Neuronal stem cell (in vitro differentiated cells): ENCODE data around the gene LPIN1.

ENCODE experiments used
- DNase-seq: peaks from one replicate; pipeline ENCODE4 v3.0.0-alpha.2; 2013; ENCODE audit warnings: low spot score
- H2AFZ ChIP-seq: one replicate; pipeline ENCODE4 v1.6.1; 2013; ENCODE audit warnings: mild to moderate bottlenecking, low read length, inconsistent platforms
- H2AK5ac ChIP-seq: 2 replicates; pipeline ENCODE4 v1.6.1; 2013; ENCODE audit warnings: low read depth, mild to moderate bottlenecking, inconsistent platforms, low read length, moderate library complexity, mixed read lengths
- H2BK120ac ChIP-seq: 2 replicates; pipeline ENCODE4 v1.6.1; 2013; ENCODE audit warnings: low read depth, mild to moderate bottlenecking, inconsistent platforms, low read length, moderate library complexity, mixed read lengths
- H2BK12ac ChIP-seq: one replicate; pipeline ENCODE4 v1.6.1; 2013; ENCODE audit warnings: low read length, inconsistent platforms
- H2BK15ac ChIP-seq: 2 replicates; pipeline ENCODE4 v1.6.1; 2013; ENCODE audit warnings: mild to moderate bottlenecking, low read length, inconsistent platforms, mixed read lengths
- H2BK5ac ChIP-seq: one replicate; pipeline ENCODE4 v1.6.1; 2013; ENCODE audit warnings: inconsistent platforms, mild to moderate bottlenecking, low read length, moderate library complexity
- H3K14ac ChIP-seq: one replicate; pipeline ENCODE4 v1.6.1; 2013; ENCODE audit warnings: low read length, inconsistent platforms
- H3K18ac ChIP-seq: 2 replicates; pipeline ENCODE4 v1.6.1; 2013; ENCODE audit warnings: low read length, inconsistent platforms
- H3K23ac ChIP-seq: 2 replicates; pipeline ENCODE4 v1.6.1; 2013; ENCODE audit warnings: low read depth, mild to moderate bottlenecking, mixed read lengths, low read length, inconsistent platforms; ENCODE audit not compliant: poor library complexity
- H3K27ac ChIP-seq: replicated peaks from 3 replicates; pipeline ENCODE4 v1.5.1; 2013; ENCODE audit warnings: low read length, inconsistent platforms
- H3K27me3 ChIP-seq, 3 experiments: 2 replicates each; pipeline ENCODE4 v1.6.1; 2013; ENCODE audit warnings: low read length in 3 of 3, mild to moderate bottlenecking in 2 of 3, inconsistent platforms in 1 of 3, low read depth in 1 of 3, mixed read lengths in 1 of 3, moderate library complexity in 1 of 3; ENCODE audit not compliant: control insufficient read depth in 3 of 3, insufficient read depth in 3 of 3
- H3K36me3 ChIP-seq, 2 donors: replicated peaks in 1 of 2; 2 replicates each; pipeline ENCODE4 v1.6.1; 2013; ENCODE audit warnings: low read length in 2 of 2; ENCODE audit not compliant: control insufficient read depth in 2 of 2, insufficient read depth in 2 of 2
- H3K4ac ChIP-seq: 2 replicates; pipeline ENCODE4 v1.6.1; 2013; ENCODE audit warnings: inconsistent platforms, mild to moderate bottlenecking, low read length, moderate library complexity
- H3K4me1 ChIP-seq, 2 donors: 1 replicate in 1 of 2; 2 replicates in 1 of 2; pipeline ENCODE4 v1.6.1; 2013; ENCODE audit warnings: low read length in 2 of 2, low read depth in 1 of 2; ENCODE audit not compliant: control insufficient read depth in 2 of 2, insufficient read depth in 1 of 2
- H3K4me2 ChIP-seq: one replicate; pipeline ENCODE4 v1.6.1; 2013; ENCODE audit warnings: mild to moderate bottlenecking, low read length, inconsistent platforms; ENCODE audit not compliant: insufficient read depth, poor library complexity, severe bottlenecking
- H3K4me3 ChIP-seq, 2 donors: 2 replicates each; pipeline ENCODE4 v1.5.1; 2013; ENCODE audit warnings: low read length in 2 of 2, mild to moderate bottlenecking in 2 of 2, inconsistent platforms in 1 of 2, moderate library complexity in 1 of 2
- H3K79me1 ChIP-seq: one replicate; pipeline ENCODE4 v1.6.1; 2013; ENCODE audit warnings: low read depth, mild to moderate bottlenecking, inconsistent platforms, low read length, moderate library complexity
- H3K9ac ChIP-seq: one replicate; pipeline ENCODE4 v1.6.1; 2013; ENCODE audit warnings: mild to moderate bottlenecking, low read depth, low read length, inconsistent platforms; ENCODE audit not compliant: poor library complexity
- H3K9me3 ChIP-seq, 2 donors: replicated peaks in 1 of 2; 2 replicates each; pipeline versions ENCODE3 to v1.6.1; 2013; ENCODE audit warnings: low read length in 2 of 2, mild to moderate bottlenecking in 2 of 2, inconsistent platforms in 1 of 2, low read depth in 1 of 2, mixed read lengths in 1 of 2, moderate library complexity in 1 of 2; ENCODE audit not compliant: control insufficient read depth in 2 of 2, insufficient read depth in 1 of 2
- H4K8ac ChIP-seq: one replicate; pipeline ENCODE4 v1.6.1; 2013; ENCODE audit warnings: low read depth, mild to moderate bottlenecking, inconsistent platforms, low read length, moderate library complexity
- H4K91ac ChIP-seq: one replicate; pipeline ENCODE4 v1.6.1; 2013; ENCODE audit warnings: low read length, low read depth, mild to moderate bottlenecking, inconsistent platforms; ENCODE audit not compliant: poor library complexity
- WGBS, 2 donors: extraction: QIAGEN DNeasy Blood & Tissue Kit; methylation state at CpG; one replicate each; pipeline ENCODE4 v1.1.7; 2013; ENCODE audit warnings: missing lambda C conversion rate in 2 of 2, mixed read lengths in 1 of 2; ENCODE audit not compliant: insufficient read length in 2 of 2, insufficient replicate concordance in 1 of 2; ENCODE audit errors: extremely low coverage in 2 of 2; 5-methylcytosine and 5-hydroxymethylcytosine counted together

Gene LPIN1

DNA sequence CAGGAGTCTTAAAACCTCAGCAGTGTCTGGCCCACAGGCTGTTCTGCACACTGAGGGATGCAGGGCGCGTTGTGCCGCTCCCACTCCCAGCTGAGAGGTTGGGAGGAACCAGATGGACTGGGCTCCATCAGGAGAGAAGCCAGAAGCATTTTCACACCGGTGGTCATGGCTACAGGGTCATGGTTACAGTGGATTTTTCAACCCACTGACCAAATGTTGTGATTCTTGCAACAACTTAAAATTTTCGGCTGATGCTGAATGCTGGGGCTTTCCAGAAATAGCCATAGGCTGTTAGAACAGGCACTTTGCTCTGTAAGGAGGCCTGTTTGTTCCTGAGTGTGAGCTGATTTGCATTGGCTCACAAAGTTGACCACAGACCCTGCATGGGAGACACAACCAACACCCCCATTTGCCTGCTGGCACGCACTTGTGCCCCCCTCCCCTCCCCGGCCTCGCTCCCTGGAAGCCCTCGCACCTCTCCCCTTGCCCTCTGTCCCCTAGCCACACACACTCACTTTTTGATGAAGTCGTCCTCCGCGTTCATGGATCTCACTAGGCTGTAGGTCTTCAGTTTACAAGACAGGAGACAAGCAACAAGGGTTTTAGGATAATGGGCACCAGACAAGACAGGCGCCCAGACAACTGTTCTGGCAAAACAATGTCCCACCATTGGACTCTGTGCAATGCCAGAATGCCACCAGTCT lies 3.4 kb downstream of the LPIN1 start:
- no peaks in the 10 kb centered on the region for H3K27me3 ChIP-seq
- peaks cover 35 to 39% of the 10 kb centered on the region in 2 donors for H3K4me1 ChIP-seq
- H3K23ac ChIP-seq: no peak overlapping the region
- H2BK5ac ChIP-seq: no peak overlapping the region
- H2BK120ac ChIP-seq: no peak overlapping the region
- no peak overlapping the region for H3K14ac ChIP-seq
- no peak overlapping the region for H4K91ac ChIP-seq
- H2AK5ac ChIP-seq: peak overlapping the region; percentile 44
- DNase-seq: no peak
- H3K4ac ChIP-seq: no peak overlapping the region
- H3K18ac ChIP-seq: no peak overlapping the region
- H3K36me3 ChIP-seq: no peaks in the 10 kb centered on the region
- no peak overlapping the region for H3K27ac ChIP-seq
- no peaks in the 10 kb centered on the region for H3K9me3 ChIP-seq
- H3K4me2 ChIP-seq: no peak overlapping the region
- H3K4me3 ChIP-seq: no peak overlapping the region
- no peak overlapping the region for H2BK12ac ChIP-seq
- peaks cover 17% of the 10 kb centered on the region for H3K79me1 ChIP-seq
- H2BK15ac ChIP-seq: no peak overlapping the region
- no CpG with 5 or more reads among the region's 13 CpGs for WGBS, 2 donors
- no peak overlapping the region for H4K8ac ChIP-seq
- no peak overlapping the region for H2AFZ ChIP-seq
- H3K9ac ChIP-seq: no peak overlapping the region

DNA sequence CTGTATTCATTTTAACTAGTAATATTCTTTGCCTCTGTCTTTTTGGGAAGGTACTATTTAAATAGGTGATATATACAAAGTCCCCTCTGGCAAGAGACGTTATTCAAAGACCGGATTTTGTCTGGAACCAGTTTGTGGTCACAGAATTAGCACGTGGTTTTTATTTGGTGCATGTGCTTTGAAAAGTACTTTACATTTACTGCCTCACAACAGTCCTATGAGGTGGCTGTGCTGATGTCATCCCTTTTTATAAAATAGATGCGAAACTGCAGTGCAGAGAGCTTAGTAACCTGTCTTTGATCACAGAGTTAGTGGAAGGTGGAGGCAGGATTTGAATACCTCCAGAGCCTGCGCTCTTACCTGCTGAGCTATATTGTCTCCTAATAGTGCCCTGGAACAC lies 4.0 kb downstream of the LPIN1 start:
- H3K4ac ChIP-seq: no peak overlapping the region
- no peak overlapping the region for H3K4me3 ChIP-seq
- no peak overlapping the region for H4K91ac ChIP-seq
- no peaks in the 10 kb centered on the region for H3K9me3 ChIP-seq
- H3K9ac ChIP-seq: no peak overlapping the region
- H2BK12ac ChIP-seq: no peak overlapping the region
- H2BK15ac ChIP-seq: no peak overlapping the region
- H3K18ac ChIP-seq: no peak overlapping the region
- peaks cover 32 to 35% of the 10 kb centered on the region in 2 donors for H3K4me1 ChIP-seq
- WGBS, 2 donors: no CpG with 5 or more reads among the region's 5 CpGs
- DNase-seq: no peak
- no peak overlapping the region for H2AK5ac ChIP-seq
- H2BK5ac ChIP-seq: no peak overlapping the region
- H3K27ac ChIP-seq: no peak overlapping the region
- no peak overlapping the region for H3K23ac ChIP-seq
- no peak overlapping the region for H4K8ac ChIP-seq
- no peak overlapping the region for H2AFZ ChIP-seq
- H3K79me1 ChIP-seq: peaks cover 17% of the 10 kb centered on the region
- no peaks in the 10 kb centered on the region for H3K36me3 ChIP-seq
- no peaks in the 10 kb centered on the region for H3K27me3 ChIP-seq
- H3K14ac ChIP-seq: no peak overlapping the region
- no peak overlapping the region for H2BK120ac ChIP-seq
- no peak overlapping the region for H3K4me2 ChIP-seq

DNA sequence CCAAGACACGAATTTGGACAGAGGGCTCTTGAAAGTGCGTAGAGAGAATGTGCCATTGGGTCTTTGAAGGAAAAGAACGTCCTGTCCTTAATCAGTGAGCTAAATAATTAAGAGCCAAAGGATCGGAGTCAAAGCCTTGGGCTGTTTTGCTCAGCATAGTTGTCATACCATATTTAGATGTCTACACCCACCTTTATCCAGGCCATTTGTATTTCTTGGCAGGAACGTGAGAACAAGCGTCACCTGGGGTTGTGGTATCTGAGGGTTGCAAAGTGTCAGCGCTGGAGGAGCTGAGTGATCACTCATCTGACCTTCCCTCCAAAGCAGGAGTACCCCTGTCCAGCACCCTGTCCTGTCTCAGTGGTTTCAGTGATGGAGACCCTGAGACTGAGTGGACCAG lies 4.5 kb downstream of the LPIN1 start:
- Histone ChIP-seq H2BK120ac (no peak overlapping the region), H4K8ac (no peak overlapping the region), H3K14ac (no peak overlapping the region), H2BK15ac (no peak overlapping the region), H3K4me1 (peaks cover 32 to 35% of the 10 kb centered on the region in 2 donors), H3K4me2 (no peak overlapping the region), H3K27me3 (no peaks in the 10 kb centered on the region), H4K91ac (no peak overlapping the region), H3K18ac (no peak overlapping the region), H3K36me3 (no peaks in the 10 kb centered on the region), H2BK12ac (no peak overlapping the region), H3K23ac (no peak overlapping the region), H3K27ac (no peak overlapping the region), H3K9ac (no peak overlapping the region), H3K4ac (no peak overlapping the region), H3K4me3 (no peak overlapping the region), H2BK5ac (no peak overlapping the region), H2AK5ac (no peak overlapping the region), H3K79me1 (peaks cover 17% of the 10 kb centered on the region), H2AFZ (no peak overlapping the region), H3K9me3 (no peaks in the 10 kb centered on the region)
- no CpG with 5 or more reads among the region's 7 CpGs for WGBS, 2 donors
- no peak for DNase-seq

DNA sequence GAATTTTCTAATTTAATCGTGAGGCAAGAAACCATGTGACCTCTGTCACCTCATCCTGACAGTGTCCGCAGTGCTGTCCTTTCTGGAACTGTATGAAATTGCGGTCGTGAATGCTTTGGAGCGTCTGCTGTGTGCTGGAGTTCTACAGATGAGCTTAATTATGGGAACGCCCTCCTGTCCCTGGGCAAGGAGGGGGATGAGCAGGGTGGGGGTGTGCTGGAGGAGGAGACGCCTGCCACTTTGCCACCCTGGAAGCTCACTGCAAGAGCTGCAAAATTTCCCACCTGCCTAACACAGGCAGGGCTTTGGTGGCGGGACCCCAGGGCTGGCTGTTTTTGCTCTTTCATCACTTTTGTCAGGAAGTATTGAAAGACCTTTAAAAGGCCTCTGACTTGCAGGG lies 6.5 kb downstream of the LPIN1 start:
- Histone ChIP-seq H3K27ac (peak overlapping the region; percentile 50), H2BK5ac (no peak overlapping the region), H3K4me2 (no peak overlapping the region), H3K9ac (no peak overlapping the region), H3K14ac (no peak overlapping the region), H3K9me3 (peaks cover 0 to 3% of the 10 kb centered on the region in 2 donors), H2BK120ac (no peak overlapping the region), H3K79me1 (peaks cover 12% of the 10 kb centered on the region), H3K4ac (no peak overlapping the region), H4K8ac (no peak overlapping the region), H3K4me3 (no peak overlapping the region), H3K36me3 (no peaks in the 10 kb centered on the region), H2BK15ac (no peak overlapping the region), H2AFZ (no peak overlapping the region), H3K27me3 (no peaks in the 10 kb centered on the region), H3K4me1 (peaks cover 25 to 28% of the 10 kb centered on the region in 2 donors), H3K18ac (peak overlapping the region; percentile 46), H3K23ac (peak overlapping the region; percentile 68), H4K91ac (no peak overlapping the region), H2AK5ac (no peak overlapping the region), H2BK12ac (no peak overlapping the region)
- DNase-seq: no peak
- no CpG with 5 or more reads among the region's 8 CpGs for WGBS, 2 donors
